K562 (cell line): ENCODE data around the gene GDF7. TPM values are rescaled to one million over a fixed set of nuclear protein-coding genes. Genes with fewer than 3 reads are reported as not detected.

ENCODE experiments used
- ATAC-seq: fragments of 200-7000 bp; cut with Tn5 transposase; 3 replicates; pipeline ENCODE4 v1.9.1; 2020; ENCODE audit warnings: moderate library complexity
- BruUV-seq: library from RNA; stranded (reverse); fragments of 400-500 nt; replicated peaks from 2 replicates; lab custom pipeline; 2021; lab: Mats Ljungman, UMichigan
- CTCF ChIA-PET: fragments of 300-600 bp; formaldehyde crosslinking; extraction: SDS; loops from one replicate; lab custom pipeline; 2021; ENCODE audit warnings: low intra/inter-chr PET ratio; lab: Yijun Ruan, JAX
- POLR2A ChIA-PET: fragments of 300-600, 350-650 bp; sonication (Branson Sonifier 250); formaldehyde crosslinking; extraction: SDS; loops from one replicate; lab custom pipeline; 2021; ENCODE audit warnings: antibody characterized with exemption, inconsistent platforms; lab: Yijun Ruan, JAX
- DNase-seq, 4 experiments: peaks; one replicate each; pipeline versions ENCODE4 v3.0.0 to v3.0.0-alpha.2; 2011 to 2018; ENCODE audit warnings: low spot score in 3 of 4, mixed read lengths in 3 of 4; ENCODE audit errors: extremely low read depth in 1 of 4
- FAIRE-seq: peaks from 2 replicates; lab custom pipeline; 2011; peaks lifted over from hg19 to GRCh38; lab: Jason Lieb, UNC
- H2AFZ ChIP-seq: 2 replicates; pipeline ENCODE4 v1.6.0; 2011; ENCODE audit warnings: low read depth, low read length, control low read depth, inconsistent platforms
- H3K27ac ChIP-seq: fragments of 200-600 bp; 3 replicates; pipeline ENCODE4 v1.8.0; 2011; ENCODE audit warnings: low read depth, mild to moderate bottlenecking, control low read depth, inconsistent platforms, low read length, moderate library complexity, mixed read lengths; ENCODE audit errors: extremely low read depth
- H3K27me3 ChIP-seq, 2 experiments: fragments of 300-600 bp in 1 of 2; 2 replicates in 1 of 2; 3 replicates in 1 of 2; pipeline versions ENCODE4 v1.6.0 to v1.8.0; 2011; ENCODE audit warnings: inconsistent platforms in 2 of 2, low read length in 2 of 2, mild to moderate bottlenecking in 1 of 2, mixed read lengths in 1 of 2, moderate library complexity in 1 of 2; ENCODE audit not compliant: control insufficient read depth in 2 of 2, insufficient read depth in 2 of 2
- H3K36me3 ChIP-seq: fragments of 300-600 bp; 3 replicates; pipeline ENCODE4 v1.8.0; 2011; ENCODE audit warnings: mild to moderate bottlenecking, low read length, inconsistent platforms; ENCODE audit not compliant: control insufficient read depth, insufficient read depth
- H3K4me1 ChIP-seq, 2 experiments: fragments of 200-600 bp in 1 of 2; replicated peaks in 1 of 2; 2 replicates in 1 of 2; 3 replicates in 1 of 2; pipeline versions ENCODE4 v1.5.1 to v1.8.0; 2011; ENCODE audit warnings: inconsistent platforms in 2 of 2, low read length in 2 of 2, mild to moderate bottlenecking in 1 of 2, mixed read lengths in 1 of 2, moderate library complexity in 1 of 2; ENCODE audit not compliant: control insufficient read depth in 2 of 2, insufficient read depth in 2 of 2
- H3K4me2 ChIP-seq: 2 replicates; pipeline ENCODE4 v1.6.1; 2011; ENCODE audit warnings: low read length, control low read depth, inconsistent platforms, mixed read lengths; ENCODE audit not compliant: insufficient read depth
- H3K4me3 ChIP-seq: fragments of 200-600 bp; sonication (generic), shearing (Covaris generic); 2 replicates; pipeline ENCODE4 v1.5.1; 2016; ENCODE audit warnings: control low read depth, inconsistent platforms
- H3K79me2 ChIP-seq: fragments of 200-600 bp; 3 replicates; pipeline ENCODE4 v1.8.0; 2011; ENCODE audit warnings: low read length, inconsistent platforms; ENCODE audit not compliant: control insufficient read depth, insufficient read depth
- H3K9ac ChIP-seq, 2 experiments: 2 replicates each; pipeline versions ENCODE4 v1.6.0 to v1.6.1; 2011; ENCODE audit warnings: low read depth in 2 of 2, low read length in 2 of 2, control low read depth in 1 of 2, inconsistent platforms in 1 of 2, mild to moderate bottlenecking in 1 of 2, mixed read lengths in 1 of 2; ENCODE audit not compliant: insufficient read depth in 1 of 2
- H3K9me1 ChIP-seq: one replicate; pipeline ENCODE4 v1.6.0; 2011; ENCODE audit warnings: inconsistent platforms, mild to moderate bottlenecking, low read length, moderate library complexity; ENCODE audit not compliant: control insufficient read depth, insufficient read depth
- H3K9me3 ChIP-seq: replicated peaks from 2 replicates; pipeline ENCODE4 v1.5.1; 2011; ENCODE audit warnings: low read depth, low read length, inconsistent platforms; ENCODE audit not compliant: control insufficient read depth, insufficient read depth
- H4K20me1 ChIP-seq: replicated peaks from 2 replicates; pipeline ENCODE4 v1.6.1; 2011; ENCODE audit warnings: low read length, inconsistent platforms, mixed read lengths; ENCODE audit not compliant: control insufficient read depth, insufficient read depth
- ARID3A ChIP-seq: IDR thresholded peaks from 2 replicates; pipeline ENCODE4 v1.6.1; 2012; ENCODE audit warnings: low read depth, low read length, improper control_type of control experiment, borderline replicate concordance
- FUS ChIP-seq: fragments of 200-400 bp; formaldehyde crosslinking; optimal IDR thresholded peaks from 2 replicates; pipeline ENCODE3; 2017; ENCODE audit warnings: low read depth, low read length
- HNRNPK ChIP-seq: fragments of 200-400 bp; formaldehyde crosslinking; IDR thresholded peaks from one replicate; pipeline ENCODE4 v1.6.1; 2018; ENCODE audit warnings: mild to moderate bottlenecking, low read depth, low read length; ENCODE audit not compliant: poor library complexity, severe bottlenecking
- ILK ChIP-seq: fragments of 450-650 bp; IDR thresholded peaks from 2 replicates; pipeline ENCODE4 v1.6.1; 2016; ENCODE audit warnings: missing genetic modification characterization, low read depth, mild to moderate bottlenecking, missing compliant biosample characterization, moderate library complexity, borderline replicate concordance
- MCM7 ChIP-seq, 2 experiments: fragments of 450-650 bp; IDR thresholded peaks; 2 replicates each; pipeline ENCODE4 v1.6.1; 2016 to 2018
- RBM39 ChIP-seq: fragments of 200-400 bp; formaldehyde crosslinking; optimal IDR thresholded peaks from 2 replicates; pipeline ENCODE3; 2018; ENCODE audit warnings: low read depth, low read length
- SMARCE1 ChIP-seq: fragments of 450-650 bp; IDR thresholded peaks from 2 replicates; pipeline ENCODE4 v1.7.1; 2016; ENCODE audit warnings: mild to moderate bottlenecking
- TAF9B ChIP-seq: fragments of 450-650 bp; IDR thresholded peaks from 2 replicates; pipeline ENCODE4 v1.6.1; 2018; ENCODE audit warnings: mild to moderate bottlenecking; ENCODE audit not compliant: partially characterized antibody
- TRIM24 ChIP-seq, 2 experiments: fragments of 450-650 bp; IDR thresholded peaks; 2 replicates each; pipeline ENCODE4 v1.6.1; 2016
- WHSC1 ChIP-seq: IDR thresholded peaks from one replicate; pipeline ENCODE4 v1.6.1; 2012; ENCODE audit warnings: low read length, control low read depth, inconsistent platforms
- ZNF830 ChIP-seq: fragments of 250-450 bp; sonication (Bioruptor Pico); IDR thresholded peaks from 2 replicates; pipeline ENCODE4 v1.5.0; 2021; ENCODE audit warnings: mild to moderate bottlenecking
- WGBS: fragments of 100-300 bp; shearing (Covaris generic); methylation state at CpG from one replicate; pipeline ENCODE4 v1.1.6; 2016; ENCODE audit warnings: low coverage, mixed read lengths; ENCODE audit not compliant: insufficient coverage; ENCODE audit errors: missing lambda C conversion rate; 5-methylcytosine and 5-hydroxymethylcytosine counted together
- in situ Hi-C: fragments of 300-500 bp; cut with MboI; formaldehyde crosslinking; loops from 4 replicates; pipeline ENCODE4 v1.15.0; 2018; ENCODE audit warnings: inconsistent platforms, mixed read lengths
- intact Hi-C: fragments of 100-400 bp; cut with micrococcal nuclease; formaldehyde crosslinking; loops from 2 replicates; pipeline ENCODE4 v1.14.2; 2022
- polyA plus RNA-seq, 8 experiments: library from polyadenylated mRNA; depleted of rRNA in 4 of 8; stranded (reverse) in 5 of 8; unstranded in 3 of 8; fragments of >200 nt; fragmentation: Nextera tagmentation in 2 of 8; fragmentation: Illumina TruSeq in 1 of 8; extraction: Ambion mirVana in 2 of 8; extraction: Trizol in 1 of 8; gene quantifications; 2 replicates each; pipeline versions ENCODE4 v1.2.1 to v1.2.3, GENCODE V29; 2011 to 2014; ENCODE audit warnings: inconsistent platforms in 1 of 8, missing spikeins in 1 of 8
- total RNA-seq, 7 experiments: library from RNA; depleted of rRNA in 6 of 7; stranded (reverse); fragments of >200 nt in 6 of 7; fragmentation: Illumina TruSeq in 2 of 7; extraction: Trizol in 2 of 7; gene quantifications; 2 replicates each; pipeline versions ENCODE4 v1.2.1 to v1.2.3, GENCODE V29; 2011 to 2021; ENCODE audit warnings: low replicate concordance in 1 of 7
- TF ChIP-seq, protein P1 (sequence below): fragments of 450-650 bp; conservative IDR thresholded peaks from 2 replicates; pipeline ENCODE4 v1.6.1; 2016; ENCODE audit warnings: missing genetic modification characterization, low read depth, mild to moderate bottlenecking, missing compliant biosample characterization, moderate library complexity
- TF ChIP-seq, protein P2 (sequence below), 2 experiments: fragments of 450-650 bp in 1 of 2; IDR thresholded peaks; 2 replicates each; pipeline ENCODE4 v1.6.1; 2011 to 2017; ENCODE audit warnings: low read depth in 2 of 2, antibody characterized with exemption in 1 of 2, borderline replicate concordance in 1 of 2, low read length in 1 of 2, mild to moderate bottlenecking in 1 of 2, mixed read lengths in 1 of 2; ENCODE audit not compliant: control insufficient read depth in 1 of 2

Gene GDF7
- total and polyA plus RNA-seq, 9 of the 15 experiments (the other 6 are each of a cell fraction or from before 2014, with no cell fraction given) = 0.01 TPM; not detected in 7

GRCh38 chr2:20656561-20656960 is 10.4 kb upstream of the GDF7 start (continued):
- TF ChIP-seq, protein P1, sequence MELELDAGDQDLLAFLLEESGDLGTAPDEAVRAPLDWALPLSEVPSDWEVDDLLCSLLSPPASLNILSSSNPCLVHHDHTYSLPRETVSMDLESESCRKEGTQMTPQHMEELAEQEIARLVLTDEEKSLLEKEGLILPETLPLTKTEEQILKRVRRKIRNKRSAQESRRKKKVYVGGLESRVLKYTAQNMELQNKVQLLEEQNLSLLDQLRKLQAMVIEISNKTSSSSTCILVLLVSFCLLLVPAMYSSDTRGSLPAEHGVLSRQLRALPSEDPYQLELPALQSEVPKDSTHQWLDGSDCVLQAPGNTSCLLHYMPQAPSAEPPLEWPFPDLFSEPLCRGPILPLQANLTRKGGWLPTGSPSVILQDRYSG = no peak
- TF ChIP-seq MCM7 (IDR thresholded peaks at IDR 0.05) = no peak

GRCh38 chr2:20657522-20658235 is 9.3 kb upstream of the GDF7 start:
- no peak for FAIRE-seq
- Histone ChIP-seq H2AFZ (no peak overlapping the region), H3K9me3 (no peaks in the 10 kb centered on the region), H3K27me3 (peaks cover 14 to 32% of the 10 kb centered on the region in 2 experiments), H3K27ac (no peak overlapping the region), H3K36me3 (no peaks in the 10 kb centered on the region), H3K4me3 (no peak overlapping the region), H3K9ac (no peak overlapping the region), H3K4me1 (no peaks in the 10 kb centered on the region; a peak in 1 of 5 replicates), H4K20me1 (no peaks in the 10 kb centered on the region), H3K79me2 (no peaks in the 10 kb centered on the region), H3K4me2 (no peak overlapping the region), H3K9me1 (no peaks in the 10 kb centered on the region)
- POLR2A ChIA-PET = no interaction called here
- WGBS = 2% methylated on average over 4 of the region's 4 CpGs
- in situ Hi-C loops (loop anchor here (5.0 to 25.0 kb wide), 2 partner anchors 305 to 605 kb away; no protein-coding TSS in a partner anchor), intact Hi-C loops (no loop called here)
- CTCF ChIA-PET = no interaction called here
- ATAC-seq = no peak
- BruUV-seq = no TSS peak
- DNase-seq = no peak
- TF ChIP-seq HNRNPK (no peak), TRIM24 (IDR thresholded peaks at IDR 0.05) (no peak), ILK (no peak), WHSC1 (no peak), SMARCE1 (no peak), TAF9B (no peak), ZNF830 (CRISPR knock-in tag) (no peak), RBM39 (no peak), FUS (no peak), ARID3A (no peak)
- TF ChIP-seq, protein P2, sequence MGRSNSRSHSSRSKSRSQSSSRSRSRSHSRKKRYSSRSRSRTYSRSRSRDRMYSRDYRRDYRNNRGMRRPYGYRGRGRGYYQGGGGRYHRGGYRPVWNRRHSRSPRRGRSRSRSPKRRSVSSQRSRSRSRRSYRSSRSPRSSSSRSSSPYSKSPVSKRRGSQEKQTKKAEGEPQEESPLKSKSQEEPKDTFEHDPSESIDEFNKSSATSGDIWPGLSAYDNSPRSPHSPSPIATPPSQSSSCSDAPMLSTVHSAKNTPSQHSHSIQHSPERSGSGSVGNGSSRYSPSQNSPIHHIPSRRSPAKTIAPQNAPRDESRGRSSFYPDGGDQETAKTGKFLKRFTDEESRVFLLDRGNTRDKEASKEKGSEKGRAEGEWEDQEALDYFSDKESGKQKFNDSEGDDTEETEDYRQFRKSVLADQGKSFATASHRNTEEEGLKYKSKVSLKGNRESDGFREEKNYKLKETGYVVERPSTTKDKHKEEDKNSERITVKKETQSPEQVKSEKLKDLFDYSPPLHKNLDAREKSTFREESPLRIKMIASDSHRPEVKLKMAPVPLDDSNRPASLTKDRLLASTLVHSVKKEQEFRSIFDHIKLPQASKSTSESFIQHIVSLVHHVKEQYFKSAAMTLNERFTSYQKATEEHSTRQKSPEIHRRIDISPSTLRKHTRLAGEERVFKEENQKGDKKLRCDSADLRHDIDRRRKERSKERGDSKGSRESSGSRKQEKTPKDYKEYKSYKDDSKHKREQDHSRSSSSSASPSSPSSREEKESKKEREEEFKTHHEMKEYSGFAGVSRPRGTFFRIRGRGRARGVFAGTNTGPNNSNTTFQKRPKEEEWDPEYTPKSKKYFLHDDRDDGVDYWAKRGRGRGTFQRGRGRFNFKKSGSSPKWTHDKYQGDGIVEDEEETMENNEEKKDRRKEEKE (IDR thresholded peaks at IDR 0.05; ENCODE audit: borderline replicate concordance in 1 of 2, control insufficient read depth in 1 of 2, low read depth in 2 of 2, low read length in 1 of 2) = no peak
